Activated CD8-positive, alpha-beta T cell treated with anti-CD3 and anti-CD28 coated beads for 36 hours (primary cell): ENCODE measurements around the gene F12. TPM values are rescaled to one million over a fixed set of nuclear protein-coding genes. Genes with fewer than 3 reads are reported as not detected.

Experiments
- ATAC-seq: fragments of 200-7000 bp; cut with Tn5 transposase; one replicate; pipeline ENCODE4 v1.10.0; 2021; ENCODE audit warnings: mild to moderate bottlenecking, moderate library complexity
- CTCF ChIA-PET: fragments of 350-600 bp; sonication (Branson Sonifier 250); formaldehyde crosslinking; loops from one replicate; lab custom pipeline; 2021; ENCODE audit warnings: antibody characterized with exemption; lab: Charles Lee
- POLR2A ChIA-PET: fragments of 350-600 bp; sonication (Branson Sonifier 250); formaldehyde crosslinking; loops from one replicate; lab custom pipeline; 2021; ENCODE audit warnings: antibody characterized with exemption; lab: Charles Lee
- DNase-seq: peaks from one replicate; pipeline ENCODE4 v3.0.0-alpha.2; 2020
- H3K27ac Mint-ChIP-seq: one replicate; pipeline ENCODE4 v1.8.0; 2021; ENCODE audit warnings: mild to moderate bottlenecking, mixed read lengths
- H3K27me3 Mint-ChIP-seq: one replicate; pipeline ENCODE4 v1.8.0; 2021; ENCODE audit warnings: mixed read lengths
- H3K36me3 Mint-ChIP-seq: one replicate; pipeline ENCODE4 v1.8.0; 2021; ENCODE audit warnings: low read depth, mixed read lengths
- H3K4me1 Mint-ChIP-seq: one replicate; pipeline ENCODE4 v1.8.0; 2021; ENCODE audit warnings: low read depth, mixed read lengths
- H3K4me3 Mint-ChIP-seq: one replicate; pipeline ENCODE4 v1.8.0; 2021; ENCODE audit warnings: mild to moderate bottlenecking, moderate library complexity, mixed read lengths
- H3K9me3 Mint-ChIP-seq: one replicate; pipeline ENCODE4 v1.8.0; 2021; ENCODE audit warnings: mixed read lengths
- CTCF ChIP-seq: fragments of 200-600 bp; IDR thresholded peaks from one replicate; pipeline ENCODE4 v1.8.0; 2022; ENCODE audit warnings: antibody characterized with exemption, mild to moderate bottlenecking
- intact Hi-C: fragments of 100-400 bp; cut with micrococcal nuclease; formaldehyde crosslinking; loops from one replicate; pipeline ENCODE4 v1.10.0; 2022
- total RNA-seq, 2 experiments: library from RNA; stranded (reverse); gene quantifications; one replicate each; pipeline ENCODE4 v1.2.3, GENCODE V29; 2021

F12 gene
- total RNA-seq, 2 experiments from 2014 or later, result 7.9 TPM

GRCh38 chr5:177456591-177456964, 47.2 kb upstream of the F12 start:
- intact Hi-C loops, result loop anchor here (5.0 kb wide), 1 partner anchor 41 kb away; the partner anchor contains the start of gene PDLIM7
- POLR2A ChIA-PET, result interaction anchor here (0.7 to 22.1 kb wide), 7 partner anchors 13 to 67 kb away, joined by 3 to 294 read pairs (median 6); partner anchors contain the start of genes DBN1 and PRR7
- H3K27ac Mint-ChIP-seq, result peak overlapping the region; percentile 92

GRCh38 chr5:177455661-177456590, 46.6 kb upstream of the F12 start:
- H3K27ac Mint-ChIP-seq, result peak overlapping the region; percentile 92
- H3K4me3 Mint-ChIP-seq, result peak overlapping the region; percentile 83
- DNase-seq, result peak; percentile 99
- CTCF ChIA-PET, result interaction anchor here (0.7 to 17.9 kb wide), 36 partner anchors 8 to 345 kb away, joined by 3 to 415 read pairs (median 8); partner anchors contain the start of genes F12, GRK6, LMAN2 and MXD3
- TF ChIP-seq CTCF, result peak; percentile 82
- peak; percentile 33 for ATAC-seq
- H3K27me3 Mint-ChIP-seq, result no peaks in the 10 kb centered on the region
- no peaks in the 10 kb centered on the region for H3K9me3 Mint-ChIP-seq
- intact Hi-C loops, result loop anchor here (2.0 to 5.0 kb wide), 2 partner anchors 41 to 53 kb away; partner anchors contain the start of gene PDLIM7
- POLR2A ChIA-PET, result interaction anchor here (0.6 to 22.1 kb wide), 19 partner anchors 12 to 143 kb away, joined by 3 to 606 read pairs (median 6); partner anchors contain the start of genes DBN1, GRK6, PDLIM7 and PFN3
- peaks cover 12% of the 10 kb centered on the region for H3K36me3 Mint-ChIP-seq
- peaks cover 27% of the 10 kb centered on the region for H3K4me1 Mint-ChIP-seq

More at GRCh38 chr5:177456591-177456964, 47.2 kb upstream of the F12 start:
- peak; percentile 12 for TF ChIP-seq CTCF
- Mint-ChIP-seq H3K9me3 (no peaks in the 10 kb centered on the region), H3K27me3 (no peaks in the 10 kb centered on the region), H3K4me3 (peak overlapping the region; percentile 83), H3K36me3 (peaks cover 16% of the 10 kb centered on the region), H3K4me1 (peaks cover 29% of the 10 kb centered on the region)
- ATAC-seq (no peak), DNase-seq (no peak)
- CTCF ChIA-PET, result interaction anchor here (0.9 to 6.8 kb wide), 26 partner anchors 8 to 151 kb away, joined by 3 to 102 read pairs (median 6); partner anchors contain the start of genes LMAN2, MXD3, PDLIM7 and PRR7

- Mint-ChIP-seq H3K9me3 (no peaks in the 10 kb centered on the region), H3K4me1 (peaks cover 27% of the 10 kb centered on the region), H3K4me3 (peak overlapping the region; percentile 83), H3K27me3 (no peaks in the 10 kb centered on the region), H3K27ac (peak overlapping the region; percentile 92), H3K36me3 (peaks cover 12% of the 10 kb centered on the region)
- TF ChIP-seq CTCF, result peak; percentile 93
- ATAC-seq (peak; percentile 55), DNase-seq (peak; percentile 95)
- CTCF ChIA-PET, result interaction anchor here (0.7 to 17.9 kb wide), 38 partner anchors 9 to 344 kb away, joined by 3 to 415 read pairs (median 6); partner anchors contain the start of genes F12, GRK6, LMAN2 and MXD3
- intact Hi-C loops, result loop anchor here (2.0 to 5.0 kb wide), 2 partner anchors 42 to 52 kb away; partner anchors contain the start of gene PDLIM7
- POLR2A ChIA-PET, result interaction anchor here (0.6 to 22.1 kb wide), 19 partner anchors 11 to 143 kb away, joined by 3 to 606 read pairs (median 6); partner anchors contain the start of genes DBN1, GRK6, PDLIM7 and PFN3
These were observed 45.8 kb upstream of the F12 start for GRCh38 chr5:177455036-177455660.

GRCh38 chr5:177454397-177455035, 45.2 kb upstream of the F12 start:
- DNase-seq, result peak; percentile 94
- peaks cover 27% of the 10 kb centered on the region for H3K4me1 Mint-ChIP-seq
- H3K27ac Mint-ChIP-seq, result peak overlapping the region; percentile 80
- ChIA-PET CTCF (interaction anchor here (0.7 to 17.9 kb wide), 32 partner anchors 9 to 340 kb away, joined by 3 to 415 read pairs (median 7); partner anchors contain the start of genes F12, GRK6, LMAN2 and MXD3), POLR2A (interaction anchor here (1.0 to 22.1 kb wide), 18 partner anchors 11 to 153 kb away, joined by 3 to 606 read pairs (median 7); partner anchors contain the start of genes DBN1, GRK6, PFN3 and PRR7)
- peak overlapping the region; percentile 83 for H3K4me3 Mint-ChIP-seq
- no peaks in the 10 kb centered on the region for H3K9me3 Mint-ChIP-seq
- TF ChIP-seq CTCF, result peak; percentile 79
- H3K36me3 Mint-ChIP-seq, result peaks cover 10% of the 10 kb centered on the region
- intact Hi-C loops, result loop anchor here (2.0 to 5.0 kb wide), 3 partner anchors 43 to 137 kb away; partner anchors contain the start of gene PDLIM7
- no peaks in the 10 kb centered on the region for H3K27me3 Mint-ChIP-seq
- ATAC-seq, result peak; percentile 41
